WTC11 (cell line): ENCODE measurements around the gene NPLOC4. TPM values are rescaled to one million over a fixed set of nuclear protein-coding genes. Genes with fewer than 3 reads are reported as not detected.
A peak's percentile ranks its signal among the peaks of the same experiment; 100 is the strongest.

ENCODE experiments used
- ATAC-seq: fragments of 200-7000 bp; cut with Tn5 transposase; 2 replicates; pipeline ENCODE4 v1.10.0; 2021; ENCODE audit warnings: mild to moderate bottlenecking, moderate library complexity
- CTCF ChIA-PET: fragments of 300-600 bp; sonication (Branson Sonifier 250); formaldehyde crosslinking; loops from one replicate; lab custom pipeline; 2021; ENCODE audit warnings: antibody characterized with exemption; lab: Charles Lee
- POLR2A ChIA-PET: fragments of 350-600 bp; sonication (Branson Sonifier 250); formaldehyde crosslinking; loops from one replicate; lab custom pipeline; 2021; ENCODE audit warnings: antibody characterized with exemption; lab: Charles Lee
- DNase-seq: peaks from one replicate; pipeline ENCODE4 v3.0.0; 2021; ENCODE audit warnings: low spot score
- H3K27ac Mint-ChIP-seq: 2 replicates; pipeline ENCODE4 v1.8.0; 2021; ENCODE audit warnings: mixed read lengths
- H3K27me3 Mint-ChIP-seq: 2 replicates; pipeline ENCODE4 v1.8.0; 2021; ENCODE audit warnings: low read depth, mild to moderate bottlenecking, moderate library complexity, mixed read lengths
- H3K36me3 Mint-ChIP-seq: 2 replicates; pipeline ENCODE4 v1.8.0; 2021; ENCODE audit warnings: mixed read lengths
- H3K4me1 Mint-ChIP-seq: 2 replicates; pipeline ENCODE4 v1.8.0; 2022; ENCODE audit warnings: mixed read lengths
- H3K4me3 Mint-ChIP-seq: 2 replicates; pipeline ENCODE4 v1.8.0; 2021; ENCODE audit warnings: mild to moderate bottlenecking, moderate library complexity, mixed read lengths
- H3K9me3 Mint-ChIP-seq: 2 replicates; pipeline ENCODE4 v1.8.0; 2021; ENCODE audit warnings: mixed read lengths
- CREB1 ChIP-seq: sonication (generic); formaldehyde crosslinking; IDR thresholded peaks from 2 replicates; pipeline ENCODE4 v1.8.0; 2023; ENCODE audit warnings: mild to moderate bottlenecking, missing genetic modification reagents
- EMX1 ChIP-seq: fragments of 250-450 bp; sonication (Bioruptor Pico); IDR thresholded peaks from 2 replicates; pipeline ENCODE4 v1.8.0; 2021; ENCODE audit warnings: mild to moderate bottlenecking
- HMGA2 ChIP-seq: fragments of 250-450 bp; sonication (Bioruptor Pico); IDR thresholded peaks from 2 replicates; pipeline ENCODE4 v1.4.0; 2021; ENCODE audit warnings: mild to moderate bottlenecking, moderate library complexity
- JUN ChIP-seq: sonication (generic); formaldehyde crosslinking; IDR thresholded peaks from 2 replicates; pipeline ENCODE4 v1.8.0; 2023; ENCODE audit warnings: mild to moderate bottlenecking, missing genetic modification reagents
- PREB ChIP-seq: sonication (generic); formaldehyde crosslinking; IDR thresholded peaks from 2 replicates; pipeline ENCODE4 v1.8.1; 2022; ENCODE audit warnings: mild to moderate bottlenecking, missing genetic modification reagents, moderate library complexity, borderline replicate concordance
- RORB ChIP-seq: fragments of 250-450 bp; sonication (Bioruptor Pico); IDR thresholded peaks from 2 replicates; pipeline ENCODE4 v1.9.0; 2021; ENCODE audit warnings: mild to moderate bottlenecking
- SMAD3 ChIP-seq: sonication (generic); formaldehyde crosslinking; IDR thresholded peaks from 2 replicates; pipeline ENCODE4 v1.8.0; 2022; ENCODE audit warnings: missing genetic modification reagents, mild to moderate bottlenecking, borderline replicate concordance
- SP1 ChIP-seq: sonication (generic); formaldehyde crosslinking; conservative IDR thresholded peaks from 2 replicates; pipeline ENCODE4 v1.8.1; 2022; ENCODE audit warnings: missing genetic modification reagents
- STAT6 ChIP-seq: sonication (generic); formaldehyde crosslinking; conservative IDR thresholded peaks from 2 replicates; pipeline ENCODE4 v1.8.1; 2023; ENCODE audit warnings: mild to moderate bottlenecking, low read depth, missing genetic modification reagents, moderate library complexity
- TEAD1 ChIP-seq: sonication (generic); formaldehyde crosslinking; IDR thresholded peaks from 2 replicates; pipeline ENCODE4 v1.8.0; 2022; ENCODE audit warnings: mild to moderate bottlenecking, missing genetic modification reagents
- TEAD4 ChIP-seq: sonication (generic); formaldehyde crosslinking; IDR thresholded peaks from 2 replicates; pipeline ENCODE4 v1.8.0; 2022; ENCODE audit warnings: mild to moderate bottlenecking, missing genetic modification reagents
- ZNF138 ChIP-seq: sonication (generic); formaldehyde crosslinking; conservative IDR thresholded peaks from 2 replicates; pipeline ENCODE4 v1.8.1; 2022; ENCODE audit warnings: mild to moderate bottlenecking, moderate library complexity, missing genetic modification reagents
- ZSCAN18 ChIP-seq: fragments of 250-450 bp; sonication (Bioruptor Pico); IDR thresholded peaks from 2 replicates; pipeline ENCODE4 v2.1.2; 2022; ENCODE audit warnings: mild to moderate bottlenecking, moderate library complexity
- total RNA-seq: library from RNA; stranded (reverse); gene quantifications from 3 replicates; pipeline ENCODE4 v1.2.3, GENCODE V29; 2021
- TF ChIP-seq, protein P1 (sequence below): fragments of 250-450 bp; sonication (Bioruptor Pico); IDR thresholded peaks from 2 replicates; pipeline ENCODE4 v1.9.0; 2021; ENCODE audit warnings: mild to moderate bottlenecking
- TF ChIP-seq, protein P2 (sequence below): sonication (generic); formaldehyde crosslinking; IDR thresholded peaks from 2 replicates; pipeline ENCODE4 v1.8.0; 2022; ENCODE audit warnings: mild to moderate bottlenecking, missing genetic modification reagents
- TF ChIP-seq, protein P3 (sequence below): sonication (generic); formaldehyde crosslinking; IDR thresholded peaks from 2 replicates; pipeline ENCODE4 v1.8.1; 2022; ENCODE audit warnings: low read depth, mild to moderate bottlenecking, moderate library complexity, missing genetic modification reagents, borderline replicate concordance
- TF ChIP-seq, protein P4 (sequence below): sonication (generic); formaldehyde crosslinking; IDR thresholded peaks from 2 replicates; pipeline ENCODE4 v1.8.0; 2022; ENCODE audit warnings: mild to moderate bottlenecking, missing genetic modification reagents
- TF ChIP-seq, protein P5 (sequence below): sonication (generic); formaldehyde crosslinking; IDR thresholded peaks from 2 replicates; pipeline ENCODE4 v1.8.1; 2023; ENCODE audit warnings: mild to moderate bottlenecking, missing genetic modification reagents, moderate library complexity

The NPLOC4 gene
- total RNA-seq, 1 experiment from 2014 or later = 83.5 TPM

- POLR2A ChIA-PET = no interaction called here
- Mint-ChIP-seq H3K36me3 (peaks cover 31% of the 10 kb centered on the region), H3K9me3 (no peaks in the 10 kb centered on the region), H3K4me1 (peaks cover 12% of the 10 kb centered on the region), H3K27me3 (no peaks in the 10 kb centered on the region; the same call in 1 of the 2 replicates), H3K27ac (peak overlapping the region; percentile 27; the same call in 1 of the 2 replicates), H3K4me3 (peak overlapping the region; percentile 82)
- CTCF ChIA-PET = interaction anchor here (1.0 to 2.7 kb wide), 4 partner anchors 9 to 184 kb away, joined by 5 to 9 read pairs (median 6); partner anchors contain the start of gene MRPL12
- ATAC-seq (no peak), DNase-seq (no peak)
- no peak for TF ChIP-seq ZSCAN18 (CRISPR knock-in tag)
- no peak for TF ChIP-seq TEAD1 (CRISPR knock-in tag)
- TF ChIP-seq JUN = no peak
- no peak for TF ChIP-seq ZNF138 (CRISPR knock-in tag)
- TF ChIP-seq STAT6 = no peak
- no peak for TF ChIP-seq TEAD4 (CRISPR knock-in tag)
- TF ChIP-seq CREB1 (CRISPR knock-in tag) = no peak
- no peak for TF ChIP-seq HMGA2
- TF ChIP-seq, protein P1, sequence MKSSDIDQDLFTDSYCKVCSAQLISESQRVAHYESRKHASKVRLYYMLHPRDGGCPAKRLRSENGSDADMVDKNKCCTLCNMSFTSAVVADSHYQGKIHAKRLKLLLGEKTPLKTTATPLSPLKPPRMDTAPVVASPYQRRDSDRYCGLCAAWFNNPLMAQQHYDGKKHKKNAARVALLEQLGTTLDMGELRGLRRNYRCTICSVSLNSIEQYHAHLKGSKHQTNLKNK (CRISPR knock-in tag) = no peak
- TF ChIP-seq, protein P2, sequence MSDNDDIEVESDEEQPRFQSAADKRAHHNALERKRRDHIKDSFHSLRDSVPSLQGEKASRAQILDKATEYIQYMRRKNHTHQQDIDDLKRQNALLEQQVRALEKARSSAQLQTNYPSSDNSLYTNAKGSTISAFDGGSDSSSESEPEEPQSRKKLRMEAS (CRISPR knock-in tag) = no peak
- TF ChIP-seq, protein P3, sequence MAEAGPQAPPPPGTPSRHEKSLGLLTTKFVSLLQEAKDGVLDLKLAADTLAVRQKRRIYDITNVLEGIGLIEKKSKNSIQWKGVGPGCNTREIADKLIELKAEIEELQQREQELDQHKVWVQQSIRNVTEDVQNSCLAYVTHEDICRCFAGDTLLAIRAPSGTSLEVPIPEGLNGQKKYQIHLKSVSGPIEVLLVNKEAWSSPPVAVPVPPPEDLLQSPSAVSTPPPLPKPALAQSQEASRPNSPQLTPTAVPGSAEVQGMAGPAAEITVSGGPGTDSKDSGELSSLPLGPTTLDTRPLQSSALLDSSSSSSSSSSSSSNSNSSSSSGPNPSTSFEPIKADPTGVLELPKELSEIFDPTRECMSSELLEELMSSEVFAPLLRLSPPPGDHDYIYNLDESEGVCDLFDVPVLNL (CRISPR knock-in tag) = no peak
- TF ChIP-seq RORB (CRISPR knock-in tag) = no peak
- TF ChIP-seq PREB = no peak
- TF ChIP-seq SP1 (CRISPR knock-in tag) = no peak
- TF ChIP-seq SMAD3 = no peak
- TF ChIP-seq, protein P4, sequence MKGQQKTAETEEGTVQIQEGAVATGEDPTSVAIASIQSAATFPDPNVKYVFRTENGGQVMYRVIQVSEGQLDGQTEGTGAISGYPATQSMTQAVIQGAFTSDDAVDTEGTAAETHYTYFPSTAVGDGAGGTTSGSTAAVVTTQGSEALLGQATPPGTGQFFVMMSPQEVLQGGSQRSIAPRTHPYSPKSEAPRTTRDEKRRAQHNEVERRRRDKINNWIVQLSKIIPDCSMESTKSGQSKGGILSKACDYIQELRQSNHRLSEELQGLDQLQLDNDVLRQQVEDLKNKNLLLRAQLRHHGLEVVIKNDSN (CRISPR knock-in tag) = no peak
- no peak for TF ChIP-seq EMX1 (CRISPR knock-in tag)
- TF ChIP-seq, protein P5, sequence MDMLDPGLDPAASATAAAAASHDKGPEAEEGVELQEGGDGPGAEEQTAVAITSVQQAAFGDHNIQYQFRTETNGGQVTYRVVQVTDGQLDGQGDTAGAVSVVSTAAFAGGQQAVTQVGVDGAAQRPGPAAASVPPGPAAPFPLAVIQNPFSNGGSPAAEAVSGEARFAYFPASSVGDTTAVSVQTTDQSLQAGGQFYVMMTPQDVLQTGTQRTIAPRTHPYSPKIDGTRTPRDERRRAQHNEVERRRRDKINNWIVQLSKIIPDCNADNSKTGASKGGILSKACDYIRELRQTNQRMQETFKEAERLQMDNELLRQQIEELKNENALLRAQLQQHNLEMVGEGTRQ = no peak
Observed at GRCh38 chr17:81685108-81685507, 48.2 kb upstream of the NPLOC4 start.
